ENCODE data around the gene CNOT3. TPM values are rescaled to one million over a fixed set of nuclear protein-coding genes. Genes with fewer than 3 reads are reported as not detected.

Gene CNOT3
- total RNA-seq, 4 donors from 2014 or later, result 16.8 to 39.4 (median 23.3) TPM

DNA sequence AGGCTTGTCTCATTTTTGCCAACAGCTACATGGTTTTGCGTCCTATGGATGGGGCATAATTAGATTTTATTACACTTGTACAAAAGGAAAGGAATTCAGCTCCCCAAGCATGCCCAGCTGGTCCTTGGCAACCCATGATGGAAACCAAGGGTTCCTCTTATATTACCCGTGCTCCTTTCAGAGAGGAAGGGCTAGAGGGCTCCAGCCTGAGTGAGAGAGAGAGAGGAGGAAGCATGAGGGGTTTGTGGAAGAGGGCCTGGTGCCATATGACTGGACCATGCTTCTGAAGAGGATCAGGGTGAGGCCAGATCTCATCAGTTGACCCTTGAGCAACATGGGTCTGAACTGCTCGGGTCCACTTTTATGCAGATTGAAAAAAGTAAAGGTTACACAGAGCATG is 59.6 kb downstream of the CNOT3 start:
- no peak for TF ChIP-seq CTCF (IDR thresholded peaks at IDR 0.05; ENCODE audit: low read depth)

- no peak for TF ChIP-seq CTCF (IDR thresholded peaks at IDR 0.05; ENCODE audit: low read depth)
Measured at GRCh38 chr19:54199401-54199800, 61.8 kb downstream of the CNOT3 start.

DNA sequence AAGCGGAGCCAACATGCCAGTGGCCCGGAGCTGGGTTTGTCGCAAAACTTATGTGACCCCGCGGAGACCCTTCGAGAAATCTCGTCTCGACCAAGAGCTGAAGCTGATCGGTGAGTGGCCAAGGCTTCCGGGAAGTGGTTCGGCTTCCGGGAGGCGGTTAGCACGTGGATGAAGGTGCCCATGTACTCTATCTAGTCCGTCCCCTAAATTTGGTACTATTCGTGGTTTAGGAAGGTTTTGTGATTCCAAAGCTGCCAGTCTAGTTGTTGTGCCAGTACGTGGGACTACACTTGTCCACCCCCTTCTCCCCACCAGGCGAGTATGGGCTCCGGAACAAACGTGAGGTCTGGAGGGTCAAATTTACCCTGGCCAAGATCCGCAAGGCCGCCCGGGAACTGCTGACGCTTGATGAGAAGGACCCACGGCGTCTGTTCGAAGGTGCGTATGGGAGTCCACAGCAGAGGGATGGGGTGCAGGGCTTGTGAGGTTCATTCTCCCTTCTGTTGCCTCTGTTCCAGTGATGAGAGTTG is 63.7 kb downstream of the CNOT3 start:
- TF ChIP-seq CTCF (IDR thresholded peaks at IDR 0.05; ENCODE audit: low read depth), result no peak

- TF ChIP-seq CTCF (IDR thresholded peaks at IDR 0.05; ENCODE audit: low read depth), result no peak
Measured at GRCh38 chr19:54201980-54202379, 64.4 kb downstream of the CNOT3 start.

GRCh38 chr19:54203151-54203611 is 65.6 kb downstream of the CNOT3 start:
- no peak for TF ChIP-seq CTCF (IDR thresholded peaks at IDR 0.05; ENCODE audit: low read depth)

DNA sequence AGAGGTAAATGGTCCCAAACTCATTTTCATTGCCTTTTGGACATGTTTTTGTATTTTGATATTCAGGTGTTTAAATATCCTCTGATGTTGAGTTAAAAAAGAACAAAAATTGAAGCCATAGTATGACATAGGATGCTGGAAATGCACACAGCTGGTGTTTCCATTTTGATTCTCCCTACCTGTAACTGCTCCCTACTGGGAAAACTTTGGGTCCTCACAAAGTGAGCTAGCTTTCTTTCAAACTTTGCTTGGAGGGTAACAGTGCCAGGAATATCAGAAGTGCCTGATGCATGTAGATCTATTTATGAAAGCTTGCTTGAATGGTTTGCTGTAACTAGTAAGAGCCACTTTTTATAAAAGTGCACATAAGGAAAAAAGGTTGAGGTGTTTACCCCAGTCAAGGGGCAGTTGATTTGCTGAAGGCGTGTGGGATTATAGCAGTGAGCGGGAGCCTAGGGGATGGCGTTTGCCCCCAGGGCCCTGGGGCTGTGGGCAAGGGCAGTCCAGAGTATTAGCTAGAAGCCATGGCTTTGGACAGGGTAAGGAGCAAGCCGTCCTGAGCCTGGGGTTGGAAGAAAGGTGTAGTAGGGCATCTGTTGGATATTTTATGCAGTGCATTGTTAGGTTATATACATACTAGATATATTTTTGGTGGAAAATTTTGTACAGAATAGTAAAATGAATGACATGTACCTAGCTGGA is 67.4 kb downstream of the CNOT3 start:
- no peak for TF ChIP-seq CTCF (IDR thresholded peaks at IDR 0.05; ENCODE audit: low read depth)

Other genes starting within 250 kb of the CNOT3 start
- gene CACNG7, start 228.5 kb upstream of the CNOT3 start, total RNA-seq, result not detected
- gene CACNG8, start 174.8 kb upstream of the CNOT3 start, total RNA-seq, result under 1 TPM in 1 of 4 donors, not detected in 3; under 0.01 TPM
- not detected for gene CACNG6, start 146.1 kb upstream of the CNOT3 start, total RNA-seq
- gene VSTM1, start 73.9 kb upstream of the CNOT3 start, total RNA-seq, result not detected
- not detected for gene TARM1, start 56.4 kb upstream of the CNOT3 start, total RNA-seq
- gene OSCAR, start 37.0 kb upstream of the CNOT3 start, total RNA-seq, result 10 to 100 TPM in 1 of 4 donors, 1 to 10 TPM in 2, under 1 TPM in 1; 0.75 to 21.9 (median 2.4) TPM
- 10 to 100 TPM in 3 of 4 donors, 1 to 10 TPM in 1; 9.5 to 89.8 (median 21.8) TPM for gene NDUFA3, start 34.9 kb upstream of the CNOT3 start, total RNA-seq
- gene TFPT, start 22.1 kb upstream of the CNOT3 start, total RNA-seq, result 10 to 100 TPM in 3 of 4 donors, 1 to 10 TPM in 1; 5.7 to 23.6 (median 16.6) TPM
- gene PRPF31, start 22.0 kb upstream of the CNOT3 start, total RNA-seq, result 10 to 100 TPM; 26.6 to 43.6 (median 36.9) TPM
- 10 to 100 TPM in 1 of 4 donors, 1 to 10 TPM in 3; 2.9 to 12.8 (median 5.2) TPM for gene LENG1, start 22.0 kb downstream of the CNOT3 start, total RNA-seq
- 1 to 10 TPM in 2 of 4 donors, under 1 TPM in 1, not detected in 1; 0.17 to 2.4 (median 1.1) TPM for gene TMC4, start 35.4 kb downstream of the CNOT3 start, total RNA-seq
- 10 to 100 TPM in 3 of 4 donors, 1 to 10 TPM in 1; 8.8 to 36.7 (median 21.2) TPM for gene MBOAT7, start 51.8 kb downstream of the CNOT3 start, total RNA-seq
- 10 to 100 TPM; 13.5 to 49.7 (median 42.4) TPM for gene TSEN34, start 53.5 kb downstream of the CNOT3 start, total RNA-seq
- 1,000 to 10,000 TPM; 1,278 to 2,474 (median 1,889) TPM for gene RPS9, start 63.1 kb downstream of the CNOT3 start, total RNA-seq
- 100 to 1,000 TPM in 1 of 4 donors, 10 to 100 TPM in 3; 16.0 to 156 (median 43.1) TPM for gene LILRB3, start 85.2 kb downstream of the CNOT3 start, total RNA-seq
- 10 to 100 TPM in 1 of 4 donors, 1 to 10 TPM in 3; 2.8 to 18.7 (median 9.1) TPM for gene LILRA6, start 105.0 kb downstream of the CNOT3 start, total RNA-seq
- 10 to 100 TPM; 46.2 to 62.3 (median 54.8) TPM for gene LILRB5, start 119.5 kb downstream of the CNOT3 start, total RNA-seq
- 10 to 100 TPM in 1 of 4 donors, 1 to 10 TPM in 3; 2.8 to 14.6 (median 7.6) TPM for gene LILRB2, start 143.3 kb downstream of the CNOT3 start, total RNA-seq
- gene LILRA5, start 175.4 kb downstream of the CNOT3 start, total RNA-seq, result 10 to 100 TPM in 1 of 4 donors, 1 to 10 TPM in 3; 3.1 to 23.3 (median 3.4) TPM
- under 1 TPM in 1 of 4 donors, not detected in 3; 0.17 TPM for gene LILRA4, start 201.4 kb downstream of the CNOT3 start, total RNA-seq
- 10 to 100 TPM; 25.3 to 93.2 (median 47.6) TPM for gene LAIR1, start 227.2 kb downstream of the CNOT3 start, total RNA-seq

All from subcutaneous adipose tissue (tissue), 4 donors.